22Rv1 (cell line): ENCODE measurements around the gene TAP1.

Experiments used
- CTCF ChIP-seq: fragments of 450-650 bp; IDR thresholded peaks from 2 replicates; pipeline ENCODE4 v1.5.1; 2017; ENCODE audit warnings: mild to moderate bottlenecking
- ZFX ChIP-seq: fragments of 450-650 bp; IDR thresholded peaks from 2 replicates; pipeline ENCODE4 v1.6.1; 2017; ENCODE audit warnings: antibody characterized with exemption, borderline replicate concordance

DNA sequence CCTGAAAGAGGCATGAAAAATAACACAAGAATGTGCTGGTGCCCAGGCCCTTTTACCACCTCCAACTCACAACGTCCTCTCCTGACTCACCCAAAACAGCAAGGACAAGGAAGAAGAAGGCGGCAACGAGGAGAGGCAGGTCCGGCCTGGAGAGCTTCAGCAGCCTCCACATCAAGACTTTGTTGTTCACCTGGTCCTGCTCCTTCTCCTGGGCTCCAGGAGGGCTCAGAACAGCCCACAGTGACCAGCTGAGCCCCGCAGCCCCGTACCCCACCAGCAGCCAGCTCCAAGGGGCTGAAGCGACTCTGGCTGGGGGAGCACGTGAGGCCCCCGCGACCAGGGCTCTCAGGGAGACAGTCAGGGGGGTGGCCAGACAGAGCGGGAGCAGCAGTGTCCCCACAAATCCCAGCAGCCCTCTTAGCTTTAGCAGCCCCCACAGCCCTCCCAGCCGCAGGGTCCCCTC lies 15.8 kb downstream of the TAP1 start:
- TF ChIP-seq CTCF (no peak), ZFX (no peak)
